Sigmoid colon (tissue), 3 donors: Measurements from ENCODE around the gene FNDC1.

Experiments
- CTCF ChIP-seq, 4 experiments: fragments of 450-650 bp in 3 of 4; fragments of 200-600 bp in 1 of 4; IDR thresholded peaks; one replicate each; pipeline ENCODE4 v1.5.1; 2016 to 2019; ENCODE audit warnings: antibody characterized with exemption in 4 of 4, mild to moderate bottlenecking in 3 of 4, moderate library complexity in 2 of 4
- POLR2A ChIP-seq, 2 donors: fragments of 450-650 bp; IDR thresholded peaks; one replicate each; pipeline ENCODE4 v1.6.1; 2016; ENCODE audit warnings: antibody characterized with exemption in 2 of 2, mild to moderate bottlenecking in 2 of 2, moderate library complexity in 2 of 2

GRCh38 chr6:159321267-159321666 is 152.1 kb downstream of the FNDC1 start:
- no peak for TF ChIP-seq POLR2A (IDR thresholded peaks at IDR 0.05)
- no peak for TF ChIP-seq CTCF (IDR thresholded peaks at IDR 0.05)
